ENCODE results near the gene STPG4.
A peak's percentile ranks its signal among the peaks of the same experiment; 100 is the strongest.

The STPG4 gene

GRCh38 chr2:47086054-47086471, 69.0 kb downstream of the STPG4 start:
- no peak for DNase-seq

- no peak for DNase-seq
Observed at GRCh38 chr2:47083886-47084687, 71.0 kb downstream of the STPG4 start.

- DNase-seq, result no peak
Observed at GRCh38 chr2:47083485-47083884, 71.6 kb downstream of the STPG4 start.

- DNase-seq, result no peak
Observed at GRCh38 chr2:47083005-47083404, 72.1 kb downstream of the STPG4 start.

GRCh38 chr2:47080888-47081301, 74.2 kb downstream of the STPG4 start:
- no peak for DNase-seq

GRCh38 chr2:47079515-47080412, 75.3 kb downstream of the STPG4 start:
- no peak for DNase-seq

- DNase-seq, result no peak
Observed at GRCh38 chr2:47078541-47079482, 76.3 kb downstream of the STPG4 start.

GRCh38 chr2:47077442-47078117, 77.5 kb downstream of the STPG4 start:
- no peak for DNase-seq

GRCh38 chr2:47076586-47077441, 78.3 kb downstream of the STPG4 start:
- no peak for DNase-seq

GRCh38 chr2:47076126-47076506, 79.0 kb downstream of the STPG4 start:
- DNase-seq, result no peak

GRCh38 chr2:47075361-47076125, 79.6 kb downstream of the STPG4 start:
- no peak for DNase-seq

- DNase-seq, result no peak
Observed at GRCh38 chr2:47074691-47075090, 80.4 kb downstream of the STPG4 start.

GRCh38 chr2:47073641-47074040, 81.5 kb downstream of the STPG4 start:
- DNase-seq, result no peak

GRCh38 chr2:47073217-47073616, 81.9 kb downstream of the STPG4 start:
- DNase-seq, result no peak

GRCh38 chr2:47072728-47073191, 82.3 kb downstream of the STPG4 start:
- peak; percentile 88 for DNase-seq

- peak; percentile 83 for DNase-seq
Observed at GRCh38 chr2:47072018-47072691, 83.0 kb downstream of the STPG4 start.

GRCh38 chr2:47070920-47071824, 83.9 kb downstream of the STPG4 start:
- DNase-seq, result peak; percentile 74

GRCh38 chr2:47070155-47070919, 84.8 kb downstream of the STPG4 start:
- DNase-seq, result no peak
